Neural crest cell (in vitro differentiated cells): ENCODE measurements around the gene ATP2C1. TPM values are rescaled to one million over a fixed set of nuclear protein-coding genes. Genes with fewer than 3 reads are reported as not detected.
A peak's percentile ranks its signal among the peaks of the same experiment; 100 is the strongest.

Experiments
- DNase-seq: peaks from one replicate; pipeline ENCODE4 v3.0.0; 2021; ENCODE audit warnings: low read depth, mixed read lengths, low spot score
- H3K27ac Mint-ChIP-seq: one replicate; pipeline ENCODE4 v1.8.0; 2021; ENCODE audit warnings: mild to moderate bottlenecking, mixed read lengths; ENCODE audit not compliant: unreplicated experiment
- H3K27me3 Mint-ChIP-seq: 2 replicates; pipeline ENCODE4 v1.8.0; 2021; ENCODE audit warnings: low read depth, mild to moderate bottlenecking, mixed read lengths
- H3K36me3 Mint-ChIP-seq: 2 replicates; pipeline ENCODE4 v1.8.0; 2021; ENCODE audit warnings: low read depth, mild to moderate bottlenecking, mixed read lengths
- H3K4me1 Mint-ChIP-seq: 2 replicates; pipeline ENCODE4 v1.8.0; 2021; ENCODE audit warnings: mixed read lengths
- H3K4me3 Mint-ChIP-seq: one replicate; pipeline ENCODE4 v1.8.0; 2021; ENCODE audit warnings: mild to moderate bottlenecking, mixed read lengths
- H3K9me3 Mint-ChIP-seq: 2 replicates; pipeline ENCODE4 v1.8.0; 2021; ENCODE audit warnings: mixed read lengths
- CTCF ChIP-seq: fragments of 200-600 bp; sonication (generic); conservative IDR thresholded peaks from 2 replicates; pipeline ENCODE4 v1.5.0; 2021; ENCODE audit warnings: antibody characterized with exemption, mild to moderate bottlenecking
- total RNA-seq: library from RNA; stranded (reverse); gene quantifications from 2 replicates; pipeline ENCODE4 v1.2.1, GENCODE V29; 2021

Gene ATP2C1
- total RNA-seq, 1 donor from 2014 or later, result 73.8 TPM

GRCh38 chr3:131048030-131048429, 154.1 kb downstream of the ATP2C1 start:
- no peak for TF ChIP-seq CTCF
- peaks cover 15% of the 10 kb centered on the region for H3K36me3 Mint-ChIP-seq
- no peaks in the 10 kb centered on the region for H3K27me3 Mint-ChIP-seq
- DNase-seq, result no peak
- peaks cover 10% of the 10 kb centered on the region for H3K4me1 Mint-ChIP-seq
- H3K9me3 Mint-ChIP-seq, result peaks cover 8% of the 10 kb centered on the region
- no peak overlapping the region for H3K27ac Mint-ChIP-seq
- no peak overlapping the region for H3K4me3 Mint-ChIP-seq

- Mint-ChIP-seq H3K4me1 (peaks cover 10% of the 10 kb centered on the region), H3K36me3 (peaks cover 9% of the 10 kb centered on the region), H3K27me3 (no peaks in the 10 kb centered on the region), H3K4me3 (no peak overlapping the region), H3K27ac (no peak overlapping the region), H3K9me3 (peaks cover 3% of the 10 kb centered on the region)
- TF ChIP-seq CTCF, result no peak
- DNase-seq, result no peak
Observed at GRCh38 chr3:131050001-131050400, 156.1 kb downstream of the ATP2C1 start.

GRCh38 chr3:131053043-131053859, 159.4 kb downstream of the ATP2C1 start:
- no peak for DNase-seq

More at GRCh38 chr3:131053043-131053859, 159.4 kb downstream of the ATP2C1 start:
- peaks cover 10% of the 10 kb centered on the region for H3K4me1 Mint-ChIP-seq
- H3K4me3 Mint-ChIP-seq, result no peak overlapping the region
- no peaks in the 10 kb centered on the region for H3K9me3 Mint-ChIP-seq
- H3K36me3 Mint-ChIP-seq, result peaks cover 4% of the 10 kb centered on the region
- H3K27me3 Mint-ChIP-seq, result no peaks in the 10 kb centered on the region
- H3K27ac Mint-ChIP-seq, result no peak overlapping the region
- peak; percentile 51 for TF ChIP-seq CTCF

Other genes with a start within 250 kb of the ATP2C1 start
- 29.0 and 34.2 TPM in 2 replicates for gene PIK3R4, start 147.3 kb upstream of the ATP2C1 start, total RNA-seq
- 9.3 and 11.4 TPM in 2 replicates for gene ASTE1, start 132.7 kb downstream of the ATP2C1 start, total RNA-seq
- gene NEK11, start 132.8 kb downstream of the ATP2C1 start, total RNA-seq, result 4.9 and 5.8 TPM in 2 replicates